Astrocyte of the cerebellum (primary cell): ENCODE measurements around the gene NDUFS5.

Source experiments
- DNase-seq: peaks from one replicate; pipeline ENCODE4 v3.0.0-alpha.2; 2011; ENCODE audit warnings: low read depth
- H3K4me3 ChIP-seq: 2 replicates; pipeline ENCODE4 v1.5.1; 2011; ENCODE audit warnings: mild to moderate bottlenecking, low read depth, low read length, moderate library complexity
- CTCF ChIP-seq: IDR thresholded peaks from 2 replicates; pipeline ENCODE4 v1.5.1; 2012; ENCODE audit warnings: low read length, low read depth, moderate library complexity, mild to moderate bottlenecking; ENCODE audit errors: missing control alignments
- in situ Hi-C: cut with HindIII; loops from 2 replicates; pipeline ENCODE4 v1.10.0; 2017; ENCODE audit warnings: low sequenced_read_pairs

NDUFS5 gene

GRCh38 chr1:38991638-38992411 is 34.3 kb upstream of the NDUFS5 start:
- no peak for DNase-seq
- TF ChIP-seq CTCF, result no peak
- in situ Hi-C loops, result no loop called here
- peak overlapping the region; percentile 85 for H3K4me3 ChIP-seq

GRCh38 chr1:38992412-38993111 is 33.6 kb upstream of the NDUFS5 start:
- DNase-seq, result no peak
- in situ Hi-C loops, result no loop called here
- peak overlapping the region; percentile 85 for H3K4me3 ChIP-seq
- no peak for TF ChIP-seq CTCF

- no peak for TF ChIP-seq CTCF
- H3K4me3 ChIP-seq, result no peak overlapping the region
- in situ Hi-C loops, result no loop called here
- no peak for DNase-seq
Observed at GRCh38 chr1:38994196-38994595, 32.0 kb upstream of the NDUFS5 start.

GRCh38 chr1:38997034-38997900 is 28.9 kb upstream of the NDUFS5 start:
- in situ Hi-C loops, result no loop called here
- no peak for DNase-seq
- no peak for TF ChIP-seq CTCF
- no peak overlapping the region for H3K4me3 ChIP-seq

- TF ChIP-seq CTCF, result no peak
- no peak overlapping the region for H3K4me3 ChIP-seq
- in situ Hi-C loops, result no loop called here
- no peak for DNase-seq
Observed at GRCh38 chr1:38997901-38998190, 28.3 kb upstream of the NDUFS5 start.
